ENCODE measurements around the gene B4GALNT1.
"Not testable (repeated sequence)": the region's sequence is repeated elsewhere in the genome, so short reads cannot be mapped to it uniquely, and the experiment has no call there.

B4GALNT1 gene

GRCh38 chr12:57620936-57621496 lies 12.0 kb downstream of the B4GALNT1 start:
- DNase-seq (ENCODE audit: low read depth in 2 of 2) = no peak

GRCh38 chr12:57620245-57620935 lies 12.6 kb downstream of the B4GALNT1 start:
- DNase-seq (ENCODE audit: low read depth in 2 of 2) = no peak

- no peak for DNase-seq (ENCODE audit: low read depth in 2 of 2)
Observed at GRCh38 chr12:57619434-57620244, 13.4 kb downstream of the B4GALNT1 start.

GRCh38 chr12:57618966-57619433 lies 14.0 kb downstream of the B4GALNT1 start:
- DNase-seq (ENCODE audit: low read depth in 2 of 2) = no peak

- DNase-seq (ENCODE audit: low read depth in 2 of 2) = not testable (repeated sequence)
Observed at GRCh38 chr12:57618431-57618830, 14.6 kb downstream of the B4GALNT1 start.

GRCh38 chr12:57617942-57618341 lies 15.1 kb downstream of the B4GALNT1 start:
- DNase-seq (ENCODE audit: low read depth in 2 of 2) = no peak

- DNase-seq (ENCODE audit: low read depth in 2 of 2) = no peak
Observed at GRCh38 chr12:57616383-57617101, 16.5 kb downstream of the B4GALNT1 start.

- DNase-seq (ENCODE audit: low read depth in 2 of 2) = no peak
Observed at GRCh38 chr12:57615637-57616036, 17.4 kb downstream of the B4GALNT1 start.

GRCh38 chr12:57614948-57615500 lies 18.0 kb downstream of the B4GALNT1 start:
- no peak for DNase-seq (ENCODE audit: low read depth in 2 of 2)

- no peak for DNase-seq (ENCODE audit: low read depth in 2 of 2)
Observed at GRCh38 chr12:57614178-57614947, 18.6 kb downstream of the B4GALNT1 start.

- no peak for DNase-seq (ENCODE audit: low read depth in 2 of 2)
Observed at GRCh38 chr12:57613427-57614109, 19.4 kb downstream of the B4GALNT1 start.

- no peak for DNase-seq (ENCODE audit: low read depth in 2 of 2)
Observed at GRCh38 chr12:57612711-57613426, 20.1 kb downstream of the B4GALNT1 start.

GRCh38 chr12:57611827-57612710 lies 20.9 kb downstream of the B4GALNT1 start:
- no peak for DNase-seq (ENCODE audit: low read depth in 2 of 2)

GRCh38 chr12:57611108-57611826 lies 21.7 kb downstream of the B4GALNT1 start, which contains the start of gene ARHGEF25:
Gene ARHGEF25, plus strand, starts transcription at chr12:57611435. Its CDS starts 460 bp downstream, at chr12:57611895.
- DNase-seq (ENCODE audit: low read depth in 2 of 2) = peak in 1 of 2 donors; percentile 53

GRCh38 chr12:57610554-57611107 lies 22.4 kb downstream of the B4GALNT1 start:
- DNase-seq (ENCODE audit: low read depth in 2 of 2) = no peak

- DNase-seq (ENCODE audit: low read depth in 2 of 2) = no peak
Observed at GRCh38 chr12:57609781-57610553, 23.0 kb downstream of the B4GALNT1 start.
